Activated T-helper 2 cell treated with anti-CD3 and anti-CD28 coated beads, Interferon-gamma antibody, Interleukin-2, Interleukin-4, amounts not matched to agents 10 μg/mL and 5 μg/mL and 100 μg/mL, durations not matched to agents 14 hours and 24 hours and 36 hours (primary cell): Measurements from ENCODE around the gene FARP2. TPM values are rescaled to one million over a fixed set of nuclear protein-coding genes. Genes with fewer than 3 reads are reported as not detected.
A peak's percentile ranks its signal among the peaks of the same experiment; 100 is the strongest.

Source experiments
- DNase-seq: peaks from one replicate; pipeline ENCODE4 v3.0.0; 2021; ENCODE audit warnings: low spot score
- H3K27ac Mint-ChIP-seq: one replicate; pipeline ENCODE4 v1.8.0; 2021; ENCODE audit warnings: mixed read lengths
- H3K27me3 Mint-ChIP-seq: one replicate; pipeline ENCODE4 v1.8.0; 2021; ENCODE audit warnings: low read depth, mixed read lengths
- H3K36me3 Mint-ChIP-seq: one replicate; pipeline ENCODE4 v1.8.0; 2021; ENCODE audit warnings: low read depth, mixed read lengths
- H3K4me1 Mint-ChIP-seq: one replicate; pipeline ENCODE4 v1.8.0; 2021; ENCODE audit warnings: low read depth, mixed read lengths
- H3K4me3 Mint-ChIP-seq: one replicate; pipeline ENCODE4 v1.8.0; 2021; ENCODE audit warnings: low read depth, mild to moderate bottlenecking, moderate library complexity, mixed read lengths
- H3K9me3 Mint-ChIP-seq: one replicate; pipeline ENCODE4 v1.8.0; 2021; ENCODE audit warnings: mixed read lengths
- intact Hi-C: fragments of 100-400 bp; cut with micrococcal nuclease; formaldehyde crosslinking; loops from one replicate; pipeline ENCODE4 v1.15.1; 2023
- total RNA-seq: library from RNA; stranded (reverse); gene quantifications from 2 replicates; pipeline ENCODE4 v1.2.3, GENCODE V29; 2022

Gene FARP2
- total RNA-seq, 1 donor from 2014 or later, result 38.1 TPM

DNA sequence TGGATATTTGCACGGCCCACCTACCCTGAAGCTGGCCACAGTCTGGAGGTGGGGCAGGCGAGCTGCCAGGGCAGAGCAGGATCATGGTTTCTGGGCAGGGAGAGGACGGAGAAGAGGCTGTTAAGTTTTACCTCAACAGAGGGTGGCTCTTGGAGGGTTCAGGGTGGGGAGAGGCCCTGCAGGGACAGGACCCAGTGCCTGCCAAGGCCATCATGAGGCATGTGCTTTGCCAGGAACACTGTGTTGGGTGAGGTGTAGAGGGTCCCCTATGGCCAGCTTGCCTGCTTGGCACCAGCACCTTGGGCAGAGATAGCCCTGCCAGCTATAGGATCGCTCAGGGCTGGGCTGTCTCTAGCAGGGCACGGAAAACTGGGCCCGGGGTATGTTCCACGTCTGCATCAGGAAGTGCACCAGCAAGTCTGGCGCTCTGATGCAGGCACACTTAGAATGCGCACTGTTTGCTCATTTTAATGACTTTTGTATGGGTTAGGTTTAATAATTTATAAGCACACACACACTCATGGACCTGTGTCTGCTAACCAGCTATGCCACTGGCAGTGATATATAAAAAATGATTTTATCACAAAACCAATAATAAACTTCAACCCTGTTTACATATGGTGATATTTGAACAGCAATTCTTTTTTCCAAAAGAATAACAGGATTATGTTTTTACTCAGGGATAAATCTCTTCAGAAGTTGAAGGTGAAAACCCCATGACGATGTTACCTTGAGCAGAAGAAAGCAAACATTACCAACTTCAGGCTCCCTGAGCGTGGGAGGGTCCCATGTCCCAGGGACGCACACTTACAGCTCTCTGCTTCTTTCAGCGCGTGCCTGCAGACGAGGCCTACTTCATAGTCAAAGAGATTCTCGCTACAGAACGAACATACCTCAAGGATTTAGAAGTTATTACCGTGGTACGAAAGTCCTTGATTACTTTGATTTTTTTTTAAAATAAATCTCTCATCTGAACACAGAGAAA is 105.9 kb downstream of the FARP2 start:
- intact Hi-C loops, result no loop called here
- H3K4me3 Mint-ChIP-seq, result no peak overlapping the region
- H3K27ac Mint-ChIP-seq, result no peak overlapping the region
- no peaks in the 10 kb centered on the region for H3K4me1 Mint-ChIP-seq
- DNase-seq, result no peak
- H3K27me3 Mint-ChIP-seq, result no peaks in the 10 kb centered on the region
- no peaks in the 10 kb centered on the region for H3K36me3 Mint-ChIP-seq
- H3K9me3 Mint-ChIP-seq, result no peaks in the 10 kb centered on the region

DNA sequence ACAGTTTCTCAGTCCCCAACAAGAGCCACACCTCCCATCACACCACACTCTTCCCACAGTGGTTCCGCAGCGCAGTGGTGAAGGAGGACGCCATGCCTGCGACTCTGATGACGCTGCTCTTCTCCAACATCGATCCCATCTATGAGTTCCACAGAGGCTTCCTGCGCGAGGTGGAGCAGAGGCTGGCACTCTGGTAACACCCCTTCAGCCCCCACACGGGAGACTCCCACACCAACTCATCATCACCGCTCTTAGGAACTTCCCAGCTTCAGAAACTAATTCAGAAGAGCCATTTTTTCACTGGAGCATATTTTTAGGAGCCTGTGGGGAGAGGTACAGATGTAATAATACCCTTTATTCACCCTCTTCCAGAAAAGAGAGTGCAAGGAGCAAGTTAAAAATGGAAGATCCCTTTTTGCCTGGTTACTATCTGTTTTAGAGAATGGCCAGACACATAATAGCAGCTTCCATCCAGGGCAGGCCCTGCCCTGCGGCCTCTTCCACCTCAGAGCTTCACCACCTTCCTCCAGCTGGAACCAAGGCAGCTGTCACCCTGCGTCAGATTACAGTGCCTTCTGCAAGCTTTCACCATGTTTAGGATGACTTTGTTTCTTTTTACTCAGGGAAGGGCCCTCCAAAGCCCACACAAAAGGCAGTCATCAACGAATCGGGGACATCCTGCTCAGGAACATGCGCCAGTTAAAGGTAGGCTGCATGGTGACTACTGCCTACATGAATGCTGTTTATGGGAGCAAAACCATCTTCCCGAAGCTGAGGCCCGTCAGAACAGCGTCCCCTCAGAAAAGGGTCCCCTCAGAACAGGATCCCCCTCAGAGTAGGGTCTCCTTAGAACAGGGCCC is 107.4 kb downstream of the FARP2 start:
- no peak for DNase-seq
- Mint-ChIP-seq H3K27ac (no peak overlapping the region), H3K9me3 (no peaks in the 10 kb centered on the region), H3K36me3 (no peaks in the 10 kb centered on the region), H3K27me3 (no peaks in the 10 kb centered on the region), H3K4me1 (no peaks in the 10 kb centered on the region), H3K4me3 (no peak overlapping the region)
- intact Hi-C loops, result no loop called here

GRCh38 chr2:241465543-241465942 is 109.5 kb downstream of the FARP2 start:
- no peak overlapping the region for H3K4me3 Mint-ChIP-seq
- no peak overlapping the region for H3K27ac Mint-ChIP-seq
- H3K9me3 Mint-ChIP-seq, result no peaks in the 10 kb centered on the region
- no peaks in the 10 kb centered on the region for H3K27me3 Mint-ChIP-seq
- intact Hi-C loops, result no loop called here
- no peaks in the 10 kb centered on the region for H3K36me3 Mint-ChIP-seq
- no peak for DNase-seq
- H3K4me1 Mint-ChIP-seq, result peaks cover 8% of the 10 kb centered on the region

DNA sequence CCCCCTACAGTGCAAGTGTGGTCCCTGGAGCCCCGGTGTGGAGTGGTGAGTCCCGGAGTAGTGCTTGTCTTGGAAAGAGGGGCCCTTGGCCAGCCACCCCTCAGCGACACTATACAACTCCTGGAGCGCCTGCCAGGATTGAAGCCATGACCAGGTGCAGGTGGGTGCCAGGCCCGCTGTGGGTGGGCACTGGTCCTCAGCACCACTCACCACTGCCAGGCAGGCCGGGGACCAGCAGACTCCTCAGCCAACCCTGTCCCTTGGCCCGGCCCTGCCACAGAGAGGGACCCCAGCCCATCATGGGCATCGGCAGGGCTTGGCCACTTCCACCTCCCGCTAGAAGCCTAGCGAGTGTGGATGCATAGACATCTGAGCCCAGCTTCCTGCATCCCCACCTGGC is 110.1 kb downstream of the FARP2 start:
- Mint-ChIP-seq H3K9me3 (no peaks in the 10 kb centered on the region), H3K4me1 (peaks cover 8% of the 10 kb centered on the region), H3K4me3 (no peak overlapping the region), H3K27ac (no peak overlapping the region), H3K27me3 (peaks cover 4% of the 10 kb centered on the region), H3K36me3 (no peaks in the 10 kb centered on the region)
- DNase-seq, result no peak
- intact Hi-C loops, result no loop called here

DNA sequence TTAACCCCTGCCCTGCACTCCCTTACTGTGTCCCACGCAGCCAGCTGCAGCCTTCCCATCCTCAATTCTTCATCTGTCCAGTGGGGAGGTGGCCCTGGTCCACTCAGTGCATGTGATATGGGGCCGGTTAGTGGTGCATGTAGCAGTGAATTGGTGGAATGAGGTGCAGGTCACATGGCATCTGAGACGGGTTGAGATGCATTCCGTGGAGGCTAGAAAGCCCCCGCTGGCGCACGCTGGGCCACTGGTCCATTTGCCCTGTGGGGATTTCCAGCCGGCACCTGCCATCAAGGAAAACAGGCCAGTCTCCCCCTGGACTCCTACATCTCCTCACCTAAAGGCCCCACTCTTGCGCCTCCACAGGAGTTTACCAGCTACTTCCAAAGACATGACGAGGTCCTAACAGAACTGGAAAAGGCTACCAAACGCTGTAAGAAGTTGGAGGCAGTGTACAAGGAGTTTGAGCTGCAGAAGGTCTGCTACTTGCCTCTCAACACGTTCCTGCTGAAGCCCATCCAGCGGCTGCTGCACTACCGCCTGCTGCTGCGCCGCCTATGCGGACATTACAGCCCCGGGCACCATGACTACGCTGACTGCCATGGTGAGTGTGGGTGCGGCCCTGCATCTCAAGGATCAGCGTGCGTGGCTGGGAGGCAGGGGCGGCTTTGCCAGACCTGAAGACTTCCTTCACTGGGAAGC is 111.8 kb downstream of the FARP2 start:
- Mint-ChIP-seq H3K4me3 (no peak overlapping the region), H3K27ac (no peak overlapping the region), H3K36me3 (no peaks in the 10 kb centered on the region), H3K9me3 (no peaks in the 10 kb centered on the region), H3K4me1 (peaks cover 8% of the 10 kb centered on the region), H3K27me3 (peaks cover 17% of the 10 kb centered on the region)
- DNase-seq, result no peak
- intact Hi-C loops, result no loop called here

- no peaks in the 10 kb centered on the region for H3K36me3 Mint-ChIP-seq
- no peak for DNase-seq
- peaks cover 22% of the 10 kb centered on the region for H3K27me3 Mint-ChIP-seq
- intact Hi-C loops, result no loop called here
- no peak overlapping the region for H3K27ac Mint-ChIP-seq
- no peak overlapping the region for H3K4me3 Mint-ChIP-seq
- no peaks in the 10 kb centered on the region for H3K9me3 Mint-ChIP-seq
- peaks cover 8% of the 10 kb centered on the region for H3K4me1 Mint-ChIP-seq
Observed at GRCh38 chr2:241468476-241468781, 112.3 kb downstream of the FARP2 start.

DNA sequence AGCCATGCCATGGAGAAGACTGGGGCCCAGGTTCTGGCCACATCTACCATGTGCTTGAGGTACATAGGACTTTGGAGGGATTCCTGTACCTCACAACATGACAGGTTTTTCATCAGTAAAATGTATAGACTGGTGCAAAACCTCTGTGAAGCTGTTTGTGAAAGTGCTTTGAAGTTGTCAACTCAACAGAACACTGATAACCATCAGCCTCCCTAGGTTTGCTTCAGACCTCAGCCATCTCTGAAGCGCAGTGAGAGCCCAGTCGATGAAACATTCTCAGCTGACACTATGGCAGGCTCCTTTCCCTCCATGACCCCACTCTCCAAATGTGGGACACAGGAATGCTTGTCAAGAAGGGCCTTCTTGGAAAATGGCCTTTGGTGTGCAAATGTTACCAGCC is 113.7 kb downstream of the FARP2 start:
- Mint-ChIP-seq H3K36me3 (no peaks in the 10 kb centered on the region), H3K27me3 (peaks cover 23% of the 10 kb centered on the region), H3K27ac (no peak overlapping the region)

GRCh38 chr2:241473399-241473798 is 117.3 kb downstream of the FARP2 start:
- Mint-ChIP-seq H3K36me3 (no peaks in the 10 kb centered on the region), H3K4me1 (peaks cover 8% of the 10 kb centered on the region), H3K27me3 (peaks cover 23% of the 10 kb centered on the region), H3K9me3 (no peaks in the 10 kb centered on the region), H3K27ac (no peak overlapping the region), H3K4me3 (no peak overlapping the region)
- intact Hi-C loops, result no loop called here
- no peak for DNase-seq

More for the DNA sequence above, 113.7 kb downstream of the FARP2 start:
- H3K4me3 Mint-ChIP-seq, result no peak overlapping the region
- peak; percentile 14 for DNase-seq
- intact Hi-C loops, result no loop called here
- H3K4me1 Mint-ChIP-seq, result peaks cover 8% of the 10 kb centered on the region
- no peaks in the 10 kb centered on the region for H3K9me3 Mint-ChIP-seq

- H3K27me3 Mint-ChIP-seq, result peaks cover 23% of the 10 kb centered on the region
- DNase-seq, result no peak
- no peak overlapping the region for H3K4me3 Mint-ChIP-seq
- H3K36me3 Mint-ChIP-seq, result no peaks in the 10 kb centered on the region
- H3K27ac Mint-ChIP-seq, result no peak overlapping the region
- no peaks in the 10 kb centered on the region for H3K9me3 Mint-ChIP-seq
- H3K4me1 Mint-ChIP-seq, result peaks cover 2% of the 10 kb centered on the region
- intact Hi-C loops, result no loop called here
Observed at GRCh38 chr2:241475267-241475666, 119.2 kb downstream of the FARP2 start.

GRCh38 chr2:241478166-241478565 is 122.1 kb downstream of the FARP2 start:
- no peak for DNase-seq
- intact Hi-C loops, result no loop called here
- Mint-ChIP-seq H3K4me3 (no peak overlapping the region), H3K27me3 (peaks cover 4% of the 10 kb centered on the region), H3K36me3 (no peaks in the 10 kb centered on the region), H3K27ac (no peak overlapping the region), H3K4me1 (no peaks in the 10 kb centered on the region), H3K9me3 (no peaks in the 10 kb centered on the region)

DNA sequence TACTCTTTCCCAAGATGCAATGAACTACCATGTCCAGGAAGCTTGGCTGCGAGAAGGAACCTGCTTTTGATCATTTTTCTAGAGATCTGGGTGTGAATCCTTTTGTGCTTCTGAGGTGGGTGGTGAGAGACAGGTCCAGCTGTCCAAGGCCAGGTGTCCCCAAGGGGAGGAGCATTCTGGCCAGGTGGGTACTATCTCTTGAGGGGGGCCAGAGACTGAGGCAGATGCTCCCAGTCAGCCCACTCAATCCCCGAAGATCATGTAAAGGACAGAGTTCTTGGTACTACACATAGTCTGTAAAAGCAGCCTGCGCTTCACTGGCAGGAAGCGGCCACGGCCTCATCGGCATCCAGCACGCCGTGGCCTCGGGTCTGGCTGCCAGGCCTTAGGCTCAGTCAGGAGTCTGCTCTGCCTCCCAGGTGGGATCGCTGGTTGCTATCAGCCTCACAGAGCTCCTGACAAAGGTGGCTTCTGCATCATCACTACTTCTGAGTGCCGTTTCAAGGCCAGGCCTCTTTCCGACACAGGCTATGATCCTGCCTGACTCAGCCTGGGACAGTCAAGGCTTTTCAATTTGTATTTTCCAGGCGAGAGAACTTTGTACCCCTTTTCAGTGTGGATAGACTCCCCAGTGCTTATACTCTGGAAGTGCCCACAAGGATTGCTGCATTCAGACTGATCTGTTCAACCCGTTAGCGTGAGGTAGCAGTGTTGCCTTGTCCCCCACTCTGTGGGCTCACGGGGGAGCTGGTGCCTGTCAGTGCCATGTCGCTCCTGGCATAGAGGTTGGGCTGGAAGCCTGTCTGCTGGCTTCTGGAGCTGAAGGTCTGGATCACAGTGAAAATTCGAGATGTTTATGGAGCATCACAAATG is 123.2 kb downstream of the FARP2 start:
- Mint-ChIP-seq H3K4me1 (no peaks in the 10 kb centered on the region), H3K36me3 (no peaks in the 10 kb centered on the region), H3K27me3 (no peaks in the 10 kb centered on the region), H3K9me3 (no peaks in the 10 kb centered on the region), H3K27ac (no peak overlapping the region), H3K4me3 (no peak overlapping the region)
- intact Hi-C loops, result no loop called here
- DNase-seq, result no peak

GRCh38 chr2:241481687-241482086 is 125.6 kb downstream of the FARP2 start:
- Mint-ChIP-seq H3K4me3 (no peak overlapping the region), H3K27ac (no peak overlapping the region), H3K4me1 (no peaks in the 10 kb centered on the region), H3K36me3 (no peaks in the 10 kb centered on the region), H3K9me3 (no peaks in the 10 kb centered on the region), H3K27me3 (no peaks in the 10 kb centered on the region)
- DNase-seq, result no peak
- intact Hi-C loops, result no loop called here
